DMS53 (cell line): ENCODE data around the gene OR13C5.

ENCODE experiments used
- DNase-seq: peaks from one replicate; lab custom pipeline; 2025; lab: John Stamatoyannopoulos, UW

The OR13C5 gene

GRCh38 chr9:104553261-104553660 lies 46.0 kb downstream of the OR13C5 start:
- no peak for DNase-seq
